HCT116 (cell line): ENCODE results near the gene ATP6V1G3.

Experiments
- EZH2phosphoT487 ChIP-seq: fragments of 200-600 bp; IDR thresholded peaks from 2 replicates; pipeline ENCODE4 v1.6.1; 2018; ENCODE audit warnings: antibody characterized with exemption, borderline replicate concordance
- POLR2A ChIP-seq: IDR thresholded peaks from 2 replicates; pipeline ENCODE4 v1.7.0; 2011; ENCODE audit warnings: borderline replicate concordance; ENCODE audit not compliant: insufficient read depth, insufficient read length; ENCODE audit errors: extremely low read depth
- REST ChIP-seq: IDR thresholded peaks from 2 replicates; pipeline ENCODE4 v1.6.1; 2012; ENCODE audit warnings: low read depth
- SIN3A ChIP-seq: IDR thresholded peaks from 2 replicates; pipeline ENCODE4 v1.6.1; 2012; ENCODE audit warnings: low read depth
- SRF ChIP-seq: IDR thresholded peaks from 2 replicates; pipeline ENCODE4 v1.6.1; 2012; ENCODE audit warnings: low read depth
- YY1 ChIP-seq: IDR thresholded peaks from 2 replicates; pipeline ENCODE4 v1.6.1; 2011; ENCODE audit warnings: low read length, low read depth, moderate library complexity, mild to moderate bottlenecking; ENCODE audit not compliant: insufficient replicate concordance; ENCODE audit errors: extremely low read depth
- ZFX ChIP-seq: fragments of 450-650 bp; IDR thresholded peaks from 2 replicates; pipeline ENCODE4 v1.6.1; 2017
- TF ChIP-seq, protein P1 (sequence below): IDR thresholded peaks from 2 replicates; pipeline ENCODE4 v1.6.1; 2012
- TF ChIP-seq, protein P2 (sequence below), 3 experiments: fragments of 200-600 bp in 1 of 3; sonication (generic) in 1 of 3; IDR thresholded peaks in 2 of 3; conservative IDR thresholded peaks in 1 of 3; 2 replicates each; pipeline ENCODE4 v1.5.1; 2012 to 2017; ENCODE audit warnings: low read depth in 2 of 3, low read length in 2 of 3, antibody characterized with exemption in 1 of 3, borderline replicate concordance in 1 of 3, control low read depth in 1 of 3, mild to moderate bottlenecking in 1 of 3, mixed read lengths in 1 of 3, mixed run types in 1 of 3, moderate library complexity in 1 of 3; ENCODE audit not compliant: insufficient read depth in 1 of 3

DNA sequence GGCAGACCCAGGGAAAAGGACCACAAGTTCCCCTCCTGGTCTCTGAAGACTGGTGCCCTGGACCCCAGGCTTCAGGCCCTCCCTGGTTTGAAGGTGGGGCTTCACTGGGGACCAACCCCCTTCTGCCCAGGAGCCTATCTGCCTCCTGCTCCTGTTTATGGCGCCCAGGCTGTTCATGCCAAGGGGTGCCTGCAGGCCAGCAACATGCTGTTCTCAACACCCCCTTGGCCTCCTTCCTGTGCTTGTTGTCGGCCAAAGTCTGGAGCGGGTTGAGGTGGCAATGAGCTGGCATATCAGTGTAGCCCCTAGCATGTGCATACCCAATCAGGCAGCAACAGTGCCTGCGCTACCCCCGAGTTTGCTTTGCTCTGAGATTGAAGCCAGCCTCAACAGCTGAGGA lies 46.3 kb downstream of the ATP6V1G3 start:
- TF ChIP-seq, protein P1, sequence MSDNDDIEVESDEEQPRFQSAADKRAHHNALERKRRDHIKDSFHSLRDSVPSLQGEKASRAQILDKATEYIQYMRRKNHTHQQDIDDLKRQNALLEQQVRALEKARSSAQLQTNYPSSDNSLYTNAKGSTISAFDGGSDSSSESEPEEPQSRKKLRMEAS, result no peak
- TF ChIP-seq POLR2A, result no peak
- TF ChIP-seq, protein P2, sequence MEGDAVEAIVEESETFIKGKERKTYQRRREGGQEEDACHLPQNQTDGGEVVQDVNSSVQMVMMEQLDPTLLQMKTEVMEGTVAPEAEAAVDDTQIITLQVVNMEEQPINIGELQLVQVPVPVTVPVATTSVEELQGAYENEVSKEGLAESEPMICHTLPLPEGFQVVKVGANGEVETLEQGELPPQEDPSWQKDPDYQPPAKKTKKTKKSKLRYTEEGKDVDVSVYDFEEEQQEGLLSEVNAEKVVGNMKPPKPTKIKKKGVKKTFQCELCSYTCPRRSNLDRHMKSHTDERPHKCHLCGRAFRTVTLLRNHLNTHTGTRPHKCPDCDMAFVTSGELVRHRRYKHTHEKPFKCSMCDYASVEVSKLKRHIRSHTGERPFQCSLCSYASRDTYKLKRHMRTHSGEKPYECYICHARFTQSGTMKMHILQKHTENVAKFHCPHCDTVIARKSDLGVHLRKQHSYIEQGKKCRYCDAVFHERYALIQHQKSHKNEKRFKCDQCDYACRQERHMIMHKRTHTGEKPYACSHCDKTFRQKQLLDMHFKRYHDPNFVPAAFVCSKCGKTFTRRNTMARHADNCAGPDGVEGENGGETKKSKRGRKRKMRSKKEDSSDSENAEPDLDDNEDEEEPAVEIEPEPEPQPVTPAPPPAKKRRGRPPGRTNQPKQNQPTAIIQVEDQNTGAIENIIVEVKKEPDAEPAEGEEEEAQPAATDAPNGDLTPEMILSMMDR (IDR thresholded peaks at IDR 0.05 in 2 of 3, conservative IDR thresholded peaks at IDR 0.05 in 1 of 3; ENCODE audit: borderline replicate concordance in 1 of 3, insufficient read depth in 1 of 3, low read depth in 2 of 3, low read length in 2 of 3), result no peak
- TF ChIP-seq EZH2phosphoT487, result no peak
- TF ChIP-seq REST, result no peak
- no peak for TF ChIP-seq ZFX
- no peak for TF ChIP-seq YY1
- TF ChIP-seq SRF, result no peak
- TF ChIP-seq SIN3A, result no peak
